Fibroblast of mammary gland (primary cell): ENCODE data around the gene ST6GALNAC3.

Experiments
- DNase-seq: peaks from one replicate; pipeline ENCODE4 v3.0.0-alpha.2; 2010; ENCODE audit warnings: low read depth
- H3K4me3 ChIP-seq: 2 replicates; pipeline ENCODE4 v1.5.1; 2011; ENCODE audit warnings: low read depth, mild to moderate bottlenecking, low read length, moderate library complexity; ENCODE audit not compliant: control insufficient read depth
- TF ChIP-seq, protein P1 (sequence below): conservative IDR thresholded peaks from 2 replicates; pipeline ENCODE4 v1.5.1; 2011; ENCODE audit warnings: low read depth, low read length, inconsistent platforms; ENCODE audit not compliant: control insufficient read depth, insufficient read depth

Gene ST6GALNAC3

DNA sequence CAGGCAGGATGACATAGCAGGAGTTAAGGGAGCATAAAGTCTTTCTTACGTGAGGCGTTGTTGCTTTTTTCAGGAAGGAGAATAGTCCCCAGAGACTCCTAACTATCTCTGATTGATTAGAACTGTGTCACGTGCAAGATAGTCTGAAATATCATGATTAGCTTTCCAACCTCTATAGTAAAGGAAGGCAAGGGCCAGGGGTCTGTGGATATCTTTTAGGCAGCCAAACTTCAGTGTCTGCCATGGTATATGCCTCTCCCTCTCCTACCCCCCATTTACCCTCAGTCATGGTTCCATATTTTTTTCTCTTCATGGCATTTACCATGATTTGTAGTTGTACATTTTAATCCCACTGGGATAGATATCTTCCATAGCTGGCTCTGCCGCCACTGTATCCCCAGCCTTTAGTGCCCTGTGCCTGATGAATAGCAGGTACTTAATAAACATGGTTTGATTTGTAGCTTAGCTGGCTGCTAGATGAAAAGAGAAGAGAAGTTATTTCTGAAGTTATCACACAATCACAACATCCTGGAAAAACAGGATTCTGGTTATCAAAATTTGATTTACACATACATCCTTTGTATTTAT, 474.1 kb downstream of the ST6GALNAC3 start:
- H3K4me3 ChIP-seq, result no peak overlapping the region
- TF ChIP-seq, protein P1, sequence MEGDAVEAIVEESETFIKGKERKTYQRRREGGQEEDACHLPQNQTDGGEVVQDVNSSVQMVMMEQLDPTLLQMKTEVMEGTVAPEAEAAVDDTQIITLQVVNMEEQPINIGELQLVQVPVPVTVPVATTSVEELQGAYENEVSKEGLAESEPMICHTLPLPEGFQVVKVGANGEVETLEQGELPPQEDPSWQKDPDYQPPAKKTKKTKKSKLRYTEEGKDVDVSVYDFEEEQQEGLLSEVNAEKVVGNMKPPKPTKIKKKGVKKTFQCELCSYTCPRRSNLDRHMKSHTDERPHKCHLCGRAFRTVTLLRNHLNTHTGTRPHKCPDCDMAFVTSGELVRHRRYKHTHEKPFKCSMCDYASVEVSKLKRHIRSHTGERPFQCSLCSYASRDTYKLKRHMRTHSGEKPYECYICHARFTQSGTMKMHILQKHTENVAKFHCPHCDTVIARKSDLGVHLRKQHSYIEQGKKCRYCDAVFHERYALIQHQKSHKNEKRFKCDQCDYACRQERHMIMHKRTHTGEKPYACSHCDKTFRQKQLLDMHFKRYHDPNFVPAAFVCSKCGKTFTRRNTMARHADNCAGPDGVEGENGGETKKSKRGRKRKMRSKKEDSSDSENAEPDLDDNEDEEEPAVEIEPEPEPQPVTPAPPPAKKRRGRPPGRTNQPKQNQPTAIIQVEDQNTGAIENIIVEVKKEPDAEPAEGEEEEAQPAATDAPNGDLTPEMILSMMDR, result no peak
- DNase-seq, result no peak

DNA sequence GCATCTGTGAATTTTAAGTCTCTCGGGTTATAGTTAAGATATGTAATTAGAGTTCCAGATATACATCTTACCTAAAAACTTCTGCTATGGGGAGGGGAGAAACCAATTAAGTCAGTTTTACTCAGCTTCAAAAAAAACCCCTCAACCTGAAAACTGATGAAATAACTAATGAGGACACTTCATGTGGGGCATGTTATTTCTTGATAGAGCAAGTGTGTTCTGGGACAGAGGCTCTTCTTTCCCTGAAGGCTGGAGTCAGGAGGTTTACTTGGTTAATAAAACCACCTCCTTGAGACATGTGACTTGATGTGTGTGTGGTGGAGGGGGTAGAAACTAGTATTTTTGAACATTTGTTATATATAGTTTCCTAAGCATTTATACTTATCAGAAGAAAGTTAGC, 479.7 kb downstream of the ST6GALNAC3 start:
- TF ChIP-seq, protein P1, result no peak
- no peak for DNase-seq
- H3K4me3 ChIP-seq, result no peak overlapping the region

GRCh38 chr1:76562292-76562691, 487.7 kb downstream of the ST6GALNAC3 start:
- DNase-seq, result no peak
- no peak overlapping the region for H3K4me3 ChIP-seq
- TF ChIP-seq, protein P1, result no peak

DNA sequence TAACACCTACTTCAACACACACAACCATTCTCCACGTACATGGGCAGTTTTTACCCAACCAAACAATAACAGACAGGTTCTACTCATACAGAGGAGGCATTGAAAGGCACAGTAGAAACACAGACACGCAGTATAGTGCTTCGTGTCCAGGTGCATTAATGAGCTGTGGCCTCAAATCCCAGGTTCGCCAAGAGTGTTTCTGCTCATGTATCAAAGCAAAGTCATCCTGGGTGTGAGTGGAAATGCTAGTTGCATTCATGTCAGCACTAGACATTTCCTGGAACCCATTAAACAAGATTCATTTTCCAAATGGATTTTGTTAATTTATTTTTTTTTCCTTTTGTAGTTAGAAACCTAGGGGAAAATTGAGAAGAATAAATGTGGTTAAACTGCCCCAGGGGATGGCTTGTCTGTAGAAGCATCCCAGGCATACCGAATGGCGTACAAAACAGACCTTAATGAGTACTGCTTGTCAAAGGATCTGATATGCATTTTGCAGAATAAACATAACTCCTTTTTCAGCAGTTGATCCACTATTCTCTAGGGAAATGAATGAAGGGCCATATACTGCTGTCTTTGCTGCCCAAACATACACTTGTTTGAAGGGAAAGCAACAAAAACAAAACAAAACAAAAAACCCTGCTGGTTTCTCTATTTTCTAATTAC, 494.2 kb downstream of the ST6GALNAC3 start:
- DNase-seq, result no peak
- H3K4me3 ChIP-seq, result no peak overlapping the region
- TF ChIP-seq, protein P1, result no peak

GRCh38 chr1:76571248-76571647, 496.7 kb downstream of the ST6GALNAC3 start:
- no peak for DNase-seq
- no peak overlapping the region for H3K4me3 ChIP-seq
- TF ChIP-seq, protein P1, result no peak

DNA sequence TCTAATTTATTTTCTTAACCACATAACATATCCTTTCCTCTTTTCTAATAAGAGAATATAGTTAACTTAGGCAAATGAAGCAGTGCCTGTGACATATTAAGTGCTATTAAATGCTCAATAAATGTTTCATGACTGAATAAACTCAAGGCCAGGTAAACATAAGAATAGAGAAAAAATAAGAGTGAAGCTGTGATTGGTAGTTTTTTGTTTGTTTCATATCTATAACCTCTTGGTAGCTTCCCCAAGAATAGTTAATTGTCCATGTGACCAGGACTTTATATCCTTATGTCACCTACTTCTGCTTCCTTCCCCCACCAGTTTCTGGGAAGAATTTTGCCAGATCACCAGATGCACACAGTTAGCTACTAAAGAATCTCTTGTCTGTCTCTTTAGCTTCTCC, 497.7 kb downstream of the ST6GALNAC3 start:
- TF ChIP-seq, protein P1, result no peak
- no peak for DNase-seq

DNA sequence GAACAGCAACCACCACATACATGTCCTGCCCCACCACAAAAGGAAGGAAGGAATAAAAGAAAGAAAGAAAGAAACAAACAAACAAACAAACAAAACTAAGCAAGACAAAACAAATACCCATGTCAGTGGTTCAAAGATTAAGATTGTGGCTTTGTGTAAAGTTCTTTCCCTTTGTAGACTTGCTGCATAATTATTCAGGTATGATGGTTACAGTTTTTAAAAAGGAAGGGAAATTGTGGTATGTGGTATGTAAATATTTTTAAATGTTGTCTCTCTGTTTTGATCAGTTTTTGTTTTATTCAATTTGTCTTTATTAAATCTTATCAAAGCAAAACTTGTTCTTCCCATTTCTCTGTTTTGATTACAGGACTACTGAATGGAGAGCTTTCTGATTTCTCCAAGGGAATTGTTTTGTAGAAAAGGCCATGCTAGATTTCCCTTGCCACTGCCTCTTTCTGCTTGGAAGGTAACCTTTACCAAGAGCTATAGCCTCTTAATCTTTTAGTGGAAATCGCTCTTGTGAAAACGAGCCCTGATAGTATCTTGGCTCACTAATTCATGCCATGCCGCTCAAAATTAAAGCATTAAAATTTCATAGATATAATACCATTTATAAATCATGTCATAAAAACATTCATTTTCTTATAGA, 502.5 kb downstream of the ST6GALNAC3 start:
- no peak overlapping the region for H3K4me3 ChIP-seq
- no peak for DNase-seq
- TF ChIP-seq, protein P1, result no peak

More for the DNA sequence above, 497.7 kb downstream of the ST6GALNAC3 start:
- no peak overlapping the region for H3K4me3 ChIP-seq
